H1 (cell line): ENCODE measurements around the gene GAPDHS.

Source experiments
- CTCF ChIP-seq, 3 experiments: IDR thresholded peaks; 1 replicate in 2 of 3; 2 replicates in 1 of 3; pipeline versions ENCODE4 v1.5.1 to v1.6.1; 2011; ENCODE audit warnings: low read length in 3 of 3, mild to moderate bottlenecking in 3 of 3, inconsistent platforms in 2 of 3, low read depth in 1 of 3, moderate library complexity in 1 of 3; ENCODE audit not compliant: insufficient read depth in 1 of 3; ENCODE audit errors: control extremely low read depth in 1 of 3
- EZH2 ChIP-seq: fragments of 200-600 bp; sonication (generic); IDR thresholded peaks from 2 replicates; pipeline ENCODE4 v1.7.1; 2012; ENCODE audit warnings: low read depth, mild to moderate bottlenecking, moderate library complexity, low read length, inconsistent platforms; ENCODE audit not compliant: severe bottlenecking
- JUND ChIP-seq: IDR thresholded peaks from 2 replicates; pipeline ENCODE4 v1.6.1; 2011; ENCODE audit warnings: mild to moderate bottlenecking, improper control_type of control experiment, low read length
- POLR2A ChIP-seq, 2 experiments: IDR thresholded peaks; 1 replicate in 1 of 2; 2 replicates in 1 of 2; pipeline ENCODE4 v1.6.1; 2011; ENCODE audit warnings: low read depth in 2 of 2, low read length in 2 of 2, mild to moderate bottlenecking in 2 of 2; ENCODE audit errors: control extremely low read depth in 1 of 2
- RAD21 ChIP-seq, 2 experiments: IDR thresholded peaks in 1 of 2; conservative IDR thresholded peaks in 1 of 2; 2 replicates each; pipeline ENCODE4 v1.6.1; 2011; ENCODE audit warnings: low read depth in 2 of 2, low read length in 2 of 2, improper control_type of control experiment in 1 of 2, inconsistent platforms in 1 of 2, mild to moderate bottlenecking in 1 of 2, moderate library complexity in 1 of 2
- SP1 ChIP-seq: IDR thresholded peaks from 2 replicates; pipeline ENCODE4 v1.6.1; 2011; ENCODE audit warnings: low read depth, low read length
- TAF7 ChIP-seq: optimal IDR thresholded peaks from 2 replicates; pipeline ENCODE3; 2011; ENCODE audit warnings: low read depth, mild to moderate bottlenecking, inconsistent platforms, low read length, moderate library complexity, borderline replicate concordance

- no peak for TF ChIP-seq CTCF (IDR thresholded peaks at IDR 0.05; ENCODE audit: control extremely low read depth in 1 of 3, insufficient read depth in 1 of 3, low read depth in 1 of 3, low read length in 3 of 3)
- no peak for TF ChIP-seq JUND
- 0 out of 4 replicates have a peak, but pooled peaks of 1 of the 2 experiments have one; percentile 13 for TF ChIP-seq RAD21 (IDR thresholded peaks at IDR 0.05 in 1 of 2, conservative IDR thresholded peaks at IDR 0.05 in 1 of 2; ENCODE audit: low read depth in 2 of 2, low read length in 2 of 2)
- no peak for TF ChIP-seq EZH2
- TF ChIP-seq TAF7 = no peak
- no peak for TF ChIP-seq POLR2A (IDR thresholded peaks at IDR 0.05; ENCODE audit: control extremely low read depth in 1 of 2, low read depth in 2 of 2, low read length in 2 of 2)
- TF ChIP-seq SP1 = no peak
Measured at GRCh38 chr19:35521124-35521743, 12.0 kb upstream of the GAPDHS start.
